HepG2 (cell line): ENCODE data around the gene C19orf44. TPM values are rescaled to one million over a fixed set of nuclear protein-coding genes. Genes with fewer than 3 reads are reported as not detected.

Source experiments
- ATAC-seq: fragments of 200-7000 bp; cut with Tn5 transposase; 3 replicates; pipeline ENCODE4 v1.9.1; 2020; ENCODE audit warnings: mild to moderate bottlenecking, moderate library complexity
- BruUV-seq: library from RNA; stranded (reverse); fragments of 400-500 nt; replicated peaks from 2 replicates; lab custom pipeline; 2021; lab: Mats Ljungman, UMichigan
- CTCF ChIA-PET: fragments of 300-600 bp; formaldehyde crosslinking; extraction: SDS; loops from one replicate; lab custom pipeline; 2021; ENCODE audit warnings: low total read pairs, inconsistent platforms, low intra/inter-chr PET ratio; lab: Yijun Ruan, JAX
- POLR2A ChIA-PET: fragments of 350-600 bp; sonication (Branson Sonifier 250); formaldehyde crosslinking; loops from one replicate; lab custom pipeline; 2020; ENCODE audit warnings: antibody characterized with exemption, inconsistent platforms; lab: Yijun Ruan, JAX
- DNase-seq: peaks from one replicate; pipeline ENCODE4 v3.0.0-alpha.2; 2015; ENCODE audit warnings: low spot score
- FAIRE-seq: peaks from 3 replicates; lab custom pipeline; 2011; peaks lifted over from hg19 to GRCh38; lab: Jason Lieb, UNC
- H2AFZ ChIP-seq: one replicate; pipeline ENCODE4 v1.6.1; 2011; ENCODE audit warnings: low read length, inconsistent platforms
- H3K27ac ChIP-seq: fragments of 300-600 bp; 3 replicates; pipeline ENCODE4 v1.8.0; 2011; ENCODE audit warnings: mixed run types, mild to moderate bottlenecking, mixed read lengths, low read length, inconsistent platforms; ENCODE audit not compliant: insufficient read depth; ENCODE audit errors: extremely low read length
- H3K27me3 ChIP-seq, 2 experiments: fragments of 200-600 bp in 1 of 2; 2 replicates in 1 of 2; 3 replicates in 1 of 2; pipeline versions ENCODE4 v1.6.0 to v1.8.0; 2011; ENCODE audit warnings: low read length in 2 of 2, mild to moderate bottlenecking in 2 of 2, moderate library complexity in 2 of 2, inconsistent platforms in 1 of 2; ENCODE audit not compliant: insufficient read depth in 2 of 2, control insufficient read depth in 1 of 2
- H3K36me3 ChIP-seq, 2 experiments: fragments of 200-600 bp in 1 of 2; replicated peaks in 1 of 2; 2 replicates in 1 of 2; 3 replicates in 1 of 2; pipeline versions ENCODE4 v1.5.1 to v1.8.0; 2011; ENCODE audit warnings: low read length in 2 of 2, inconsistent platforms in 1 of 2; ENCODE audit not compliant: insufficient read depth in 2 of 2, control insufficient read depth in 1 of 2
- H3K4me1 ChIP-seq: 2 replicates; pipeline ENCODE4 v1.5.1; 2012; ENCODE audit warnings: low read length, inconsistent platforms; ENCODE audit not compliant: insufficient read depth
- H3K4me2 ChIP-seq: 2 replicates; pipeline ENCODE4 v1.6.0; 2011; ENCODE audit warnings: low read depth, low read length, inconsistent platforms
- H3K4me3 ChIP-seq, 3 experiments: fragments of 200-600 bp in 1 of 3; sonication (generic), shearing (Covaris generic) in 1 of 3; replicated peaks in 1 of 3; 2 replicates each; pipeline ENCODE4 v1.5.1; 2011 to 2016; ENCODE audit warnings: low read length in 3 of 3, inconsistent platforms in 2 of 3, low read depth in 2 of 3, mild to moderate bottlenecking in 2 of 3, control low read depth in 1 of 3, mixed read lengths in 1 of 3; ENCODE audit not compliant: insufficient read depth in 1 of 3
- H3K79me2 ChIP-seq: one replicate; pipeline ENCODE4 v1.6.1; 2011; ENCODE audit warnings: low read length, inconsistent platforms; ENCODE audit not compliant: insufficient read depth
- H3K9ac ChIP-seq: 2 replicates; pipeline ENCODE4 v1.6.0; 2011; ENCODE audit warnings: mild to moderate bottlenecking, low read depth, low read length, inconsistent platforms; ENCODE audit not compliant: insufficient read depth
- H3K9me3 ChIP-seq: 2 replicates; pipeline ENCODE4 v1.5.1; 2012; ENCODE audit warnings: mild to moderate bottlenecking, low read length
- H4K20me1 ChIP-seq: 2 replicates; pipeline ENCODE4 v1.6.0; 2011; ENCODE audit warnings: inconsistent platforms, mild to moderate bottlenecking, low read length, moderate library complexity; ENCODE audit not compliant: insufficient read depth
- ELF3 ChIP-seq: IDR thresholded peaks from 2 replicates; pipeline ENCODE4 v1.6.1; 2016; ENCODE audit warnings: missing genetic modification reagents, missing compliant biosample characterization
- ZHX2 ChIP-seq, 2 experiments: sonication (generic) in 1 of 2; formaldehyde crosslinking in 1 of 2; IDR thresholded peaks; 2 replicates each; pipeline versions ENCODE4 v1.6.1 to v1.9.0; 2014 to 2022; ENCODE audit warnings: antibody characterized with exemption in 1 of 2, borderline replicate concordance in 1 of 2, inconsistent platforms in 1 of 2, low read depth in 1 of 2, missing genetic modification reagents in 1 of 2
- ZNF629 ChIP-seq: sonication (generic); formaldehyde crosslinking; conservative IDR thresholded peaks from 2 replicates; pipeline ENCODE4 v1.5.0; 2020; ENCODE audit warnings: missing genetic modification reagents
- ZNF782 ChIP-seq: sonication (generic); formaldehyde crosslinking; IDR thresholded peaks from 2 replicates; pipeline ENCODE4 v1.4.0; 2020; ENCODE audit warnings: missing genetic modification reagents, mild to moderate bottlenecking, borderline replicate concordance
- WGBS: methylation state at CpG from one replicate; pipeline ENCODE4 v1.1.6; 2017; ENCODE audit warnings: low lambda C conversion rate; 5-methylcytosine and 5-hydroxymethylcytosine counted together
- in situ Hi-C: cut with HindIII; loops from 2 replicates; pipeline ENCODE4 v1.10.0; 2017; ENCODE audit warnings: low pct_unique_long_range_greater_than_20kb; ENCODE audit not compliant: extremely low pct_ligation_motif_present
- intact Hi-C: fragments of 100-400 bp; cut with micrococcal nuclease; formaldehyde crosslinking; loops from one replicate; pipeline ENCODE4 v1.10.0; 2022; ENCODE audit not compliant: unreplicated experiment
- polyA plus RNA-seq, 8 experiments: library from polyadenylated mRNA; depleted of rRNA in 3 of 8; stranded (reverse) in 7 of 8; unstranded in 1 of 8; fragments of >200 nt; fragmentation: Illumina TruSeq in 4 of 8; extraction: Trizol in 4 of 8; gene quantifications; 2 replicates each; pipeline versions ENCODE4 v1.2.1 to v1.2.3, GENCODE V29; 2011 to 2016; ENCODE audit warnings: low read depth in 4 of 8, missing spikeins in 1 of 8, mixed read lengths in 1 of 8; ENCODE audit not compliant: insufficient read depth in 1 of 8
- total RNA-seq, 5 experiments: library from RNA; depleted of rRNA; stranded (reverse); fragments of >200 nt; fragmentation: Illumina TruSeq; extraction: Trizol; gene quantifications; 2 replicates each; pipeline ENCODE4 v1.2.3, GENCODE V29; 2016; ENCODE audit warnings: low read depth in 1 of 5
- TF ChIP-seq, protein P1 (sequence below): sonication (generic); formaldehyde crosslinking; IDR thresholded peaks from 2 replicates; pipeline ENCODE4 v1.4.0; 2020; ENCODE audit warnings: mild to moderate bottlenecking, missing genetic modification reagents
- TF ChIP-seq, protein P2 (sequence below): IDR thresholded peaks from 2 replicates; pipeline ENCODE4 v1.6.1; 2016; ENCODE audit warnings: mild to moderate bottlenecking

The C19orf44 gene
- total and polyA plus RNA-seq, 2 of the 13 experiments (the other 11 are each of a cell fraction or from before 2014, with no cell fraction given): 3.2 to 4.3 TPM

GRCh38 chr19:16506961-16507360 is 10.8 kb downstream of the C19orf44 start:
- no peak overlapping the region for H3K4me3 ChIP-seq
- DNase-seq: no peak
- no peaks in the 10 kb centered on the region for H4K20me1 ChIP-seq
- in situ Hi-C loops: no loop called here
- no TSS peak for BruUV-seq
- no peaks in the 10 kb centered on the region for H3K9me3 ChIP-seq
- no peaks in the 10 kb centered on the region for H3K27me3 ChIP-seq
- WGBS: 100% methylated on average over 5 of the region's 6 CpGs
- peaks cover 5 to 37% of the 10 kb centered on the region in 2 experiments; a peak in 3 of 5 replicates for H3K36me3 ChIP-seq
- TF ChIP-seq ELF3 (CRISPR knock-in tag): no peak
- TF ChIP-seq, protein P1, sequence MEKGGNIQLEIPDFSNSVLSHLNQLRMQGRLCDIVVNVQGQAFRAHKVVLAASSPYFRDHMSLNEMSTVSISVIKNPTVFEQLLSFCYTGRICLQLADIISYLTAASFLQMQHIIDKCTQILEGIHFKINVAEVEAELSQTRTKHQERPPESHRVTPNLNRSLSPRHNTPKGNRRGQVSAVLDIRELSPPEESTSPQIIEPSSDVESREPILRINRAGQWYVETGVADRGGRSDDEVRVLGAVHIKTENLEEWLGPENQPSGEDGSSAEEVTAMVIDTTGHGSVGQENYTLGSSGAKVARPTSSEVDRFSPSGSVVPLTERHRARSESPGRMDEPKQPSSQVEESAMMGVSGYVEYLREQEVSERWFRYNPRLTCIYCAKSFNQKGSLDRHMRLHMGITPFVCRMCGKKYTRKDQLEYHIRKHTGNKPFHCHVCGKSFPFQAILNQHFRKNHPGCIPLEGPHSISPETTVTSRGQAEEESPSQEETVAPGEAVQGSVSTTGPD (CRISPR knock-in tag): no peak
- TF ChIP-seq ZNF629 (CRISPR knock-in tag): no peak
- TF ChIP-seq, protein P2, sequence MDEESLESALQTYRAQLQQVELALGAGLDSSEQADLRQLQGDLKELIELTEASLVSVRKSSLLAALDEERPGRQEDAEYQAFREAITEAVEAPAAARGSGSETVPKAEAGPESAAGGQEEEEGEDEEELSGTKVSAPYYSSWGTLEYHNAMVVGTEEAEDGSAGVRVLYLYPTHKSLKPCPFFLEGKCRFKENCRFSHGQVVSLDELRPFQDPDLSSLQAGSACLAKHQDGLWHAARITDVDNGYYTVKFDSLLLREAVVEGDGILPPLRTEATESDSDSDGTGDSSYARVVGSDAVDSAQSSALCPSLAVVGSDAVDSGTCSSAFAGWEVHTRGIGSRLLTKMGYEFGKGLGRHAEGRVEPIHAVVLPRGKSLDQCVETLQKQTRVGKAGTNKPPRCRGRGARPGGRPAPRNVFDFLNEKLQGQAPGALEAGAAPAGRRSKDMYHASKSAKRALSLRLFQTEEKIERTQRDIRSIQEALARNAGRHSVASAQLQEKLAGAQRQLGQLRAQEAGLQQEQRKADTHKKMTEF (CRISPR knock-in tag): no peak
- TF ChIP-seq ZNF782 (CRISPR knock-in tag): no peak
- TF ChIP-seq ZHX2 (IDR thresholded peaks at IDR 0.05; ENCODE audit: low read depth): no peak
- TF ChIP-seq ZHX2 (CRISPR knock-in tag; IDR thresholded peaks at IDR 0.05; ENCODE audit: borderline replicate concordance): no peak
- H3K9ac ChIP-seq: no peak overlapping the region
- no peak overlapping the region for H3K27ac ChIP-seq
- POLR2A ChIA-PET: no interaction called here
- H3K4me2 ChIP-seq: no peak overlapping the region
- H3K4me1 ChIP-seq: no peaks in the 10 kb centered on the region
- H2AFZ ChIP-seq: no peak overlapping the region
- no peaks in the 10 kb centered on the region for H3K79me2 ChIP-seq
- no peak for ATAC-seq
- FAIRE-seq: no peak
- intact Hi-C loops: no loop called here
- CTCF ChIA-PET: no interaction called here
